ENCODE results near the gene CACNB4.
"Not testable (repeated sequence)": the region's sequence is repeated elsewhere in the genome, so short reads cannot be mapped to it uniquely, and the experiment has no call there.

The CACNB4 gene

GRCh38 chr2:151914989-151915628 is 183.7 kb downstream of the CACNB4 start:
- in situ Hi-C loops (cut with MboI; ENCODE audit: low sequenced_read_pairs): no loop called here

- in situ Hi-C loops (cut with MboI; ENCODE audit: low sequenced_read_pairs): no loop called here
Measured at GRCh38 chr2:151908204-151908882, 190.5 kb downstream of the CACNB4 start.

- in situ Hi-C loops (cut with MboI; ENCODE audit: low sequenced_read_pairs): no loop called here
Measured at GRCh38 chr2:151907286-151908203, 191.3 kb downstream of the CACNB4 start.

GRCh38 chr2:151906633-151906998 is 192.2 kb downstream of the CACNB4 start:
- in situ Hi-C loops (cut with MboI; ENCODE audit: low sequenced_read_pairs): no loop called here

- in situ Hi-C loops (cut with MboI; ENCODE audit: low sequenced_read_pairs): no loop called here
Measured at GRCh38 chr2:151905963-151906632, 192.7 kb downstream of the CACNB4 start.

- in situ Hi-C loops (cut with MboI; ENCODE audit: low sequenced_read_pairs): no loop called here
Measured at GRCh38 chr2:151904807-151905206, 194.0 kb downstream of the CACNB4 start.

GRCh38 chr2:151904021-151904420 is 194.8 kb downstream of the CACNB4 start:
- in situ Hi-C loops (cut with MboI; ENCODE audit: low sequenced_read_pairs): no loop called here

GRCh38 chr2:151902829-151903228 is 196.0 kb downstream of the CACNB4 start:
- in situ Hi-C loops (cut with MboI; ENCODE audit: low sequenced_read_pairs): no loop called here

- in situ Hi-C loops (cut with MboI; ENCODE audit: low sequenced_read_pairs): no loop called here
Measured at GRCh38 chr2:151900331-151900730, 198.5 kb downstream of the CACNB4 start.

GRCh38 chr2:151899156-151899555 is 199.7 kb downstream of the CACNB4 start:
- in situ Hi-C loops (cut with MboI; ENCODE audit: low sequenced_read_pairs): no loop called here

GRCh38 chr2:151891566-151892194 is 207.2 kb downstream of the CACNB4 start:
- in situ Hi-C loops (cut with MboI; ENCODE audit: low sequenced_read_pairs): no loop called here

- in situ Hi-C loops (cut with MboI; ENCODE audit: low sequenced_read_pairs): no loop called here
Measured at GRCh38 chr2:151887164-151887563, 211.7 kb downstream of the CACNB4 start.

GRCh38 chr2:151886241-151886640 is 212.6 kb downstream of the CACNB4 start:
- in situ Hi-C loops (cut with MboI; ENCODE audit: low sequenced_read_pairs): no loop called here

- in situ Hi-C loops (cut with MboI; ENCODE audit: low sequenced_read_pairs): no loop called here
Measured at GRCh38 chr2:151882786-151883445, 215.9 kb downstream of the CACNB4 start.

GRCh38 chr2:151881342-151881741 is 217.5 kb downstream of the CACNB4 start:
- in situ Hi-C loops (cut with MboI; ENCODE audit: low sequenced_read_pairs): no loop called here

GRCh38 chr2:151880586-151880985 is 218.3 kb downstream of the CACNB4 start:
- in situ Hi-C loops (cut with MboI; ENCODE audit: low sequenced_read_pairs): no loop called here

GRCh38 chr2:151878655-151879563 is 219.9 kb downstream of the CACNB4 start:
- in situ Hi-C loops (cut with MboI; ENCODE audit: low sequenced_read_pairs): no loop called here

GRCh38 chr2:151878204-151878603 is 220.6 kb downstream of the CACNB4 start:
- in situ Hi-C loops (cut with MboI; ENCODE audit: low sequenced_read_pairs): no loop called here

GRCh38 chr2:151875631-151876030 is 223.2 kb downstream of the CACNB4 start:
- in situ Hi-C loops (cut with MboI; ENCODE audit: low sequenced_read_pairs): not testable (repeated sequence)
